Measurements from ENCODE around the gene PGLYRP2.

Gene PGLYRP2

DNA sequence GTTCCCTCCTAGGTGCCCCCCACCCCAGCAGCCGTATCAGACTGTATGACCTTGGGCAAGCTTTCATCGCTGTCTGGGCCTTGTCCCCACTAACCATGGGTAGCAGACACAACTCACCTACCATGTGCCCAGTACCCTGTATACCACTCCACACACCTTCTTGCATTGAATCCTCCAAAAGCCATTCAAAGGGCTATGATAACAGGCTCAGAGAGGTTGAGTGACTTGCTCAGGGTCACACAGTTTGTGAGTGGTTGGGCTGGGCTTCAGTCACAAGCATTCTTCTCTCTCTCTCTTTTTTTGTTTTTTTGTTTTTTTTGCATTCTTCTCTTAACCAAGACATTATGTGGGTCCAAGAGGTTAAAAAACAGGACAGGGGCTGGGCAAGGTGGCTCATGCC, 17.6 kb downstream of the PGLYRP2 start:
- no peak overlapping the region for H3K4me3 ChIP-seq (replicated peaks; ENCODE audit: low read depth, low read length)
- TF ChIP-seq CTCF (IDR thresholded peaks at IDR 0.05; ENCODE audit: insufficient read depth, low read length, poor library complexity, severe bottlenecking): no peak
- H3K36me3 ChIP-seq (ENCODE audit: control insufficient read depth, insufficient read depth, low read length): peaks cover 24% of the 10 kb centered on the region
- no peaks in the 10 kb centered on the region for H3K27me3 ChIP-seq (replicated peaks; ENCODE audit: control insufficient read depth, insufficient read depth, low read length)
- DNase-seq (ENCODE audit: extremely low read depth, insufficient read length): no peak

DNA sequence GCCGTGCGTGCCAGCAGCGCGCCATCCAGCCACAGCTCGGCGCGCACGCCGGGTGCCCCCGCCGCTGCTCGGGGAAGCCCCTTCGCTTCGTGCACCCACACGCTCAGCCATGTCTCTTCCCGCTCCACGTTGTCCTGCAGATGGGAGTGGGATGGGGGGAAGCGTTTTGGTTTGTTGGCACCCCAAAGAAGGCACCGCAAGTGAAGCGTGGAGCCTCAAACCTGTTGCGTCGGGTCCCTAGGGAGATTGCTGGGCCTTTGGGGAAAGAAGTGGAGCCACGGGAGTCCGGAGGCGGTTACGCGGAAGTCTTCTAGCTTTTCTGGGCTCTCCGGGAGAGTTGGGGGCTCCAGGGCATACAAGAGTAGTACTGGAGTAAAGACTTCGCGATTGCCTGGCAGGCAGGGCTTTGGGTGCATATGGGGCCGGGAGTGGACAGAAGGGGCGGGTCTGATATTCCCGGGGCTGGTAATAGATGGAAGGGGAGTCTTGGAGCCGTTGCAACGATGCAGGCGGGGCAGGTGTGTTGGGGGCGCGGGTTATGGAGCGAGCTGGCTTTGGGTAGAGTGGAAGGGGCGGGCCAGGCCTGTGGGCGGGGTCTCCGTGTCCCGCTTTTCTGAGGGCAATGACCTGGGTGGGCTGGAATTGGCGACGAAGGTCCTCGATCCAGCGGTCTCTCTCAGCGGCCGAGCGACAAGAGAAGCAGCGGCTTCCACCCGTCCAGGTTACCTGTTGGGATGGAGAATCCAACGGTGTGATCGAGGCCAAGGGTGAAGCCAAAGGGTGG, 21.4 kb downstream of the PGLYRP2 start:
- Histone ChIP-seq H3K27me3 (replicated peaks; ENCODE audit: control insufficient read depth, insufficient read depth, low read length) (no peaks in the 10 kb centered on the region), H3K4me3 (replicated peaks; ENCODE audit: low read depth, low read length) (no peak overlapping the region), H3K36me3 (ENCODE audit: control insufficient read depth, insufficient read depth, low read length) (peaks cover 57% of the 10 kb centered on the region)
- DNase-seq (ENCODE audit: extremely low read depth, insufficient read length): no peak
- TF ChIP-seq CTCF (IDR thresholded peaks at IDR 0.05; ENCODE audit: insufficient read depth, low read length, poor library complexity, severe bottlenecking): no peak

DNA sequence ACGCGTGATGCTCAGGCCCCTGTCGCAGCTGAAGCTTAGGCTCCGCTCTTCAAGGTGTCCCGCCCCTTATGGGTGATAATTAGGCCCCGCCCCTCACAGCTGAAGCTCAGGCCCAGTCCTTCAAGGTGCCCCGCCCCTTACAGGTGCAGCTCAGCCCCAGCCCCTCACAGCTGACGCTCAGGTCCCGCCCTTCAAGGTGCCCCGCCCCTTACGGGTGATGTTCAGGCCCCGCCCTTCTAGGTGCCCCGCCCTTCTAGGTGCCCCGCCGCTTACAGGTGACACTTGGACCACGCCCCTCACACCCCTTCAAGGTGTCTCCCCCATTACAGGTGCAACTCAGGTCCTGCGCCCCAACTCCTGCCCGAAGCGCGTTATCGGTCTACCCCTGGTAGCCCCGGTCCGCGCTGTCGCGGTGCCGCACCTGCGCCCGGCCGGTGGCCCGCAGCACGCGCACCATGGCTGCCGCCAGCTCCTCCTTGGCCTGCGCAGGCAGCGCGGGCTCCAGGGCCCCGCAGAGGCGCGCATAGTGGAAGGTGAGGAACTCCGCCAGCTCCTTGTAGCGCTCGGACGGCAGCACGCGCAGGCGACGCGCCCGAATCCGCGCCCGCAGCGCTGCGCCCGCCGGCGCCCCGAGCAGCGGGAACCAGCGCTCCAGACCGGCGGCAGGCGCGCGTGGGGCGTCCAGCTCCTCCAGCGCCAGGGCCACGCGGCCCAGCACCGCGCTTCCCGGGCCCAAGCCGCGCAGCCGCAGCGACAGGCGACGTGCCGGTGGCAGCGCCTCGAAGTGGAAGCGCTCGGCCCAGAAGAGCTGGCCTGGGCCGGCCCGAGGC, 22.2 kb downstream of the PGLYRP2 start:
- no peak for TF ChIP-seq CTCF (IDR thresholded peaks at IDR 0.05; ENCODE audit: insufficient read depth, low read length, poor library complexity, severe bottlenecking)

DNA sequence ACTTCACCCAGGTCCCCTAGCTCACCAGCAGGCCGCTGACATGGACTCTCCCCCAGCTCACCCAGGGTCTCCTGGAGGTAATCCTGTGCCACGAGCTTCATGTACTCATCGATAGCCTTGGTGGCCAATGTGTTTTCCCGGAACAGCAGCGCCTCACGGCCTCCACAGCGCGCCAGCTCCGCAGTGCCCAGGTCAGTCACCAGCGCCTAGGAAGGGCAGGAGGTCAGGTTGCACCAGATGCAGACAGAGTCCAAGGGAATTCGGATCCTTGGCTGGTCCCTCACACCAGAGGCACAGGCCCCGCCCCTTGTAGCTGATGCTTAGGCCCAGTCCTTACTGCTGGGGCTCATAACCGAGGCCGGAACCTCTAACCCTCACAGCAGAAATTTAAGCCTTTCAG, 22.9 kb downstream of the PGLYRP2 start:
- no peak overlapping the region for H3K4me3 ChIP-seq (replicated peaks; ENCODE audit: low read depth, low read length)
- no peaks in the 10 kb centered on the region for H3K27me3 ChIP-seq (replicated peaks; ENCODE audit: control insufficient read depth, insufficient read depth, low read length)

More for the DNA sequence above, 22.2 kb downstream of the PGLYRP2 start:
- DNase-seq (ENCODE audit: extremely low read depth, insufficient read length): no peak
- no peak overlapping the region for H3K4me3 ChIP-seq (replicated peaks; ENCODE audit: low read depth, low read length)
- peaks cover 60% of the 10 kb centered on the region for H3K36me3 ChIP-seq (ENCODE audit: control insufficient read depth, insufficient read depth, low read length)
- no peaks in the 10 kb centered on the region for H3K27me3 ChIP-seq (replicated peaks; ENCODE audit: control insufficient read depth, insufficient read depth, low read length)

DNA sequence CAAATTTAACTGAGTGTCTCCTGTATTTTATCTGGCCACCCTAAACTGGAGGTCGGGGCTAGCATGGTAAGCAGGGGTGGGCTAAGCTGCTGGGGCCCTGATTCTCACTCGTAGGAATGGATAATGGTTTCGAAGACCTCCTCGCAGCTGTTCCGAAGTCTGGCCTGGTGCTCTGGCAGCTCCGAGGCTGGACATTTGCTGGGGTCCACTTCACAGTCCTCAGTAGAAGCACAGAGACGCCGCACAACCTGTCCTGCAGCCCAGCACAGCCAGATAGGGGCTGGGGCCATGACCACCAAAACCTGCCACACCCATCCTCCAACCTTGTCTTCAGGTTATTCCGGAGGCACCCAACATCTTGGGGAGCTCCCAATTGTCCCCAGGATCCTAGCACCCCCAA, 23.3 kb downstream of the PGLYRP2 start:
- TF ChIP-seq CTCF (IDR thresholded peaks at IDR 0.05; ENCODE audit: insufficient read depth, low read length, poor library complexity, severe bottlenecking): no peak
- no peak overlapping the region for H3K4me3 ChIP-seq (replicated peaks; ENCODE audit: low read depth, low read length)
- no peak for DNase-seq (ENCODE audit: extremely low read depth, insufficient read length)
- peaks cover 58% of the 10 kb centered on the region for H3K36me3 ChIP-seq (ENCODE audit: control insufficient read depth, insufficient read depth, low read length)
- no peaks in the 10 kb centered on the region for H3K27me3 ChIP-seq (replicated peaks; ENCODE audit: control insufficient read depth, insufficient read depth, low read length)

More for the DNA sequence above, 22.9 kb downstream of the PGLYRP2 start:
- peaks cover 61% of the 10 kb centered on the region for H3K36me3 ChIP-seq (ENCODE audit: control insufficient read depth, insufficient read depth, low read length)
- no peak for TF ChIP-seq CTCF (IDR thresholded peaks at IDR 0.05; ENCODE audit: insufficient read depth, low read length, poor library complexity, severe bottlenecking)
- no peak for DNase-seq (ENCODE audit: extremely low read depth, insufficient read length)

Data from GM06990 (cell line).